ENCODE results near the gene FBXL15. TPM values are rescaled to one million over a fixed set of nuclear protein-coding genes. Genes with fewer than 3 reads are reported as not detected.

Gene FBXL15
- total and polyA plus RNA-seq, 2 of the 13 experiments (the other 11 are each of a cell fraction or from before 2014, with no cell fraction given), result 4.3 to 8.3 TPM

- TF ChIP-seq NFYB (CRISPR knock-in tag; IDR thresholded peaks at IDR 0.05), result peak; percentile 91
- TF ChIP-seq SP4 (CRISPR knock-in tag; IDR thresholded peaks at IDR 0.05), result no peak
- peak; percentile 89 for TF ChIP-seq GABPB1 (CRISPR knock-in tag; IDR thresholded peaks at IDR 0.05)
- TF ChIP-seq ETV6 (CRISPR knock-in tag; conservative IDR thresholded peaks at IDR 0.05), result peak; percentile 100
- no peak for TF ChIP-seq PHF5A (CRISPR knock-in tag; IDR thresholded peaks at IDR 0.05; ENCODE audit: low read depth, unreplicated experiment)
- TF ChIP-seq NPAS2 (CRISPR knock-in tag; IDR thresholded peaks at IDR 0.05; ENCODE audit: borderline replicate concordance), result no peak
- peak; percentile 58; the same call in 1 of the 2 replicates for TF ChIP-seq MXD4 (CRISPR knock-in tag; IDR thresholded peaks at IDR 0.05)
- TF ChIP-seq CTCF (CRISPR knock-in tag; IDR thresholded peaks at IDR 0.05), result peak; percentile 91
- peak; percentile 68; the same call in 1 of the 2 replicates for TF ChIP-seq ZSCAN21 (CRISPR knock-in tag; IDR thresholded peaks at IDR 0.05; ENCODE audit: borderline replicate concordance)
- 0 out of 2 replicates have a peak, but pooled peaks have one; percentile 14 for TF ChIP-seq ZNF772 (CRISPR knock-in tag; IDR thresholded peaks at IDR 0.05)
- TF ChIP-seq BCL6 (CRISPR knock-in tag; IDR thresholded peaks at IDR 0.05), result no peak; the same call in 1 of the 2 replicates
- peak; percentile 63; the same call in 1 of the 2 replicates for TF ChIP-seq FOXJ3 (CRISPR knock-in tag; IDR thresholded peaks at IDR 0.05; ENCODE audit: borderline replicate concordance)
- TF ChIP-seq TP53 (CRISPR knock-in tag; conservative IDR thresholded peaks at IDR 0.05), result peak; percentile 14; the same call in 1 of the 2 replicates
- TF ChIP-seq ZNF263 (CRISPR knock-in tag; IDR thresholded peaks at IDR 0.05), result no peak
- no peak for TF ChIP-seq ZNF367 (CRISPR knock-in tag; IDR thresholded peaks at IDR 0.05; ENCODE audit: borderline replicate concordance)
- TF ChIP-seq MLX (CRISPR knock-in tag; IDR thresholded peaks at IDR 0.05), result no peak
- 0 out of 2 replicates have a peak, but pooled peaks have one; percentile 39 for TF ChIP-seq ATF7-NPFF (CRISPR knock-in tag; IDR thresholded peaks at IDR 0.05; ENCODE audit: low read depth)
- TF ChIP-seq FOXA1 (IDR thresholded peaks at IDR 0.05), result no peak
- TF ChIP-seq FOXA1 (CRISPR knock-in tag; IDR thresholded peaks at IDR 0.05), result 0 out of 2 replicates have a peak, but pooled peaks have one; percentile 32
- no peak for TF ChIP-seq NR0B2 (CRISPR knock-in tag; IDR thresholded peaks at IDR 0.05)
- 0 out of 2 replicates have a peak, but pooled peaks have one; percentile 42 for TF ChIP-seq AHDC1 (CRISPR knock-in tag; IDR thresholded peaks at IDR 0.05; ENCODE audit: borderline replicate concordance)
- peak; percentile 61 for TF ChIP-seq ZNF317 (CRISPR knock-in tag; IDR thresholded peaks at IDR 0.05)
Observed at GRCh38 chr10:102394079-102394800, 26.4 kb upstream of the FBXL15 start (continued).

Data from HepG2 (cell line).